RWPE1 (cell line): ENCODE results near the gene RAPGEF5.

Source experiments
- CTCF ChIA-PET: fragments of 350-600 bp; sonication (Branson Sonifier 250); formaldehyde crosslinking; extraction: SDS; loops from one replicate; lab custom pipeline; 2021; lab: Yijun Ruan, JAX
- POLR2A ChIA-PET: fragments of 400-600 bp; formaldehyde crosslinking; extraction: SDS; loops from one replicate; lab custom pipeline; 2020; ENCODE audit warnings: antibody characterized with exemption; ENCODE audit not compliant: low non-redundant PET; lab: Yijun Ruan, JAX
- DNase-seq: peaks from one replicate; pipeline ENCODE4 v3.0.0; 2012; ENCODE audit warnings: low spot score
- H3K27ac ChIP-seq: fragments of 450-650 bp; 2 replicates; pipeline ENCODE4 v1.5.1; 2017
- TF ChIP-seq, protein P1 (sequence below): fragments of 450-650 bp; conservative IDR thresholded peaks from 2 replicates; pipeline ENCODE4 v1.5.1; 2017; ENCODE audit warnings: low read depth, mild to moderate bottlenecking

RAPGEF5 gene

GRCh38 chr7:22207724-22208225 lies 149.2 kb downstream of the RAPGEF5 start:
- no peak for DNase-seq
- CTCF ChIA-PET, result no interaction called here
- POLR2A ChIA-PET, result no interaction called here
- no peak overlapping the region for H3K27ac ChIP-seq
- TF ChIP-seq, protein P1, sequence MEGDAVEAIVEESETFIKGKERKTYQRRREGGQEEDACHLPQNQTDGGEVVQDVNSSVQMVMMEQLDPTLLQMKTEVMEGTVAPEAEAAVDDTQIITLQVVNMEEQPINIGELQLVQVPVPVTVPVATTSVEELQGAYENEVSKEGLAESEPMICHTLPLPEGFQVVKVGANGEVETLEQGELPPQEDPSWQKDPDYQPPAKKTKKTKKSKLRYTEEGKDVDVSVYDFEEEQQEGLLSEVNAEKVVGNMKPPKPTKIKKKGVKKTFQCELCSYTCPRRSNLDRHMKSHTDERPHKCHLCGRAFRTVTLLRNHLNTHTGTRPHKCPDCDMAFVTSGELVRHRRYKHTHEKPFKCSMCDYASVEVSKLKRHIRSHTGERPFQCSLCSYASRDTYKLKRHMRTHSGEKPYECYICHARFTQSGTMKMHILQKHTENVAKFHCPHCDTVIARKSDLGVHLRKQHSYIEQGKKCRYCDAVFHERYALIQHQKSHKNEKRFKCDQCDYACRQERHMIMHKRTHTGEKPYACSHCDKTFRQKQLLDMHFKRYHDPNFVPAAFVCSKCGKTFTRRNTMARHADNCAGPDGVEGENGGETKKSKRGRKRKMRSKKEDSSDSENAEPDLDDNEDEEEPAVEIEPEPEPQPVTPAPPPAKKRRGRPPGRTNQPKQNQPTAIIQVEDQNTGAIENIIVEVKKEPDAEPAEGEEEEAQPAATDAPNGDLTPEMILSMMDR, result no peak

DNA sequence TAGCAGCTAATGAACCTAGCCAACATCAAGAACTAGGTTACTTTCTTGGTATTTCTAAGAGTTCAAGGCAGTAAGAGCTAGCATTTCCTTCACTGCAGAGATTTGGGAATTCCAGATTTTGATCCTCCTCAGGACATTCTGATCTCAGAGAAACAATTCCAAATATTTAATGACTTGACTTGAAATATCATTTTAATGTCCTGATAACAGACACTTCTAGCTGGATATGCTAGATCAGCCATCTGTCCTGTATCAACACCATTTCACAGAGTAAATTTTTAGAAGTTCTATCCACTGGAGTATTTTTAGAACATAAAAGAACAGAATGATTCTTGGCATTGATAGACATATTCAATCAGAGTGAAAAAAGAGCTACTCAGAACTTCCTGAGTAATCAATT lies 151.3 kb downstream of the RAPGEF5 start:
- no peak overlapping the region for H3K27ac ChIP-seq
- CTCF ChIA-PET, result interaction anchor here (0.6 to 0.8 kb wide), 3 partner anchors 65 to 192 kb away, joined by 3 to 4 read pairs (median 3); no protein-coding TSS in a partner anchor
- DNase-seq, result no peak
- POLR2A ChIA-PET, result interaction anchor here (1.2 kb wide), 1 partner anchor 20 kb away, joined by 3 read pairs; no protein-coding TSS in a partner anchor
- TF ChIP-seq, protein P1, result no peak

DNA sequence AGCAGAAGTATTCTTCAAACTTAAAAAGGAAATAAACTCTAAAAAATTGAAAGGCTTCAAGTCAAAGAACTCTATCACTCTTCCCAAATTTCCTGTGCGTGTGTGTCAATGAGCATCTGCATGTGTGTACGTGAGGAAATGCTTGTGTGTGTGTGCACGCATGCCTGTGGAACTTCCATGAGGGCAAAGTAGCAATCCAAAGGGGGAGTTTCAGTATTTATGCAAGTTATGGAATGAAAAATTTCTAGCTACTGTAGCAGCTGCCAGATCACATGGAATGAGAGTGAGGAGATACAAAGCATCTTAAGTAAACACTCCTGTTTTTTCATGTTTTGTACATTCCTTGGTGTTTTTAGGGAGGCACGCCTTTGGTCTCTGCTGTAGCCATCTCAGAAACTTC lies 152.6 kb downstream of the RAPGEF5 start:
- no peak overlapping the region for H3K27ac ChIP-seq
- ChIA-PET CTCF (interaction anchor here (0.7 kb wide), 1 partner anchor 11 kb away, joined by 4 read pairs; no protein-coding TSS in a partner anchor), POLR2A (no interaction called here)
- no peak for DNase-seq
- TF ChIP-seq, protein P1, result no peak

- ChIA-PET POLR2A (no interaction called here), CTCF (no interaction called here)
Observed at GRCh38 chr7:22202141-22202540, 154.8 kb downstream of the RAPGEF5 start.

DNA sequence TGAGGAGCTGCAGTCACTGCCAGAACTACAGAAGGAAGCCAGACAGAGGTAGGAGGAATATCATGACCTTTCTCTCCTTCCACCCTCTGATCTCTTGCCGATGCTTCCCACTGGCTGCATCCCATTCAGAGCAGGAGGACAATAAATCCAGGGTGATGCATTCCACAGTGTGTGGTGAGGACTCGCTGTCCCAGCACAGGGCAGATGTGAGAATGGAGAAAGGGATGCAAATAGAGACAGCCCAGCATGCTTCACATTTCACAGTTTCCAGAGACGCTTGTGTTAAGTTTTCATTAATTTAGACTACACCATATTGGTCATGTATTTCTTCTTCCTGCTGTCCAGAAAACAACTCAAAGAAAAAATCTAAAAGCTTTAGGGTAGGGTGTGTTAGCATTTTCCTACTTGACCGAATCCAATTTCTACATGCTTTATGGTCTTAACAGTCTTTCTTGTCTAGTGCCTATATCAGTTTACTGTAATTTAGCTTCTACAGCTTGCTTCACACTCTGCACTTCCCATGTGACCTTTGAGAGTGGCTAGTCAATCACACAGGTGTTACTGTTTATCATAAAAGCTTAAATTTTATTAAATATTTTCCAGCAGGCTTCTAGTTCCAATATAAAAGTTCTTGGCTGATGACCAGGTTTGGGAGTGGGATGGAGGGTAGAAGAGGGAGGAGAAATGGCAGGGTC lies 155.6 kb downstream of the RAPGEF5 start:
- TF ChIP-seq, protein P1, result no peak
- CTCF ChIA-PET, result no interaction called here

More at GRCh38 chr7:22202141-22202540, 154.8 kb downstream of the RAPGEF5 start:
- TF ChIP-seq, protein P1, result no peak
- no peak overlapping the region for H3K27ac ChIP-seq
- no peak for DNase-seq

GRCh38 chr7:22200777-22201176 lies 156.2 kb downstream of the RAPGEF5 start:
- CTCF ChIA-PET, result no interaction called here
- POLR2A ChIA-PET, result no interaction called here
- TF ChIP-seq, protein P1, result no peak
- no peak overlapping the region for H3K27ac ChIP-seq
- DNase-seq, result no peak

More for the DNA sequence above, 155.6 kb downstream of the RAPGEF5 start:
- no peak overlapping the region for H3K27ac ChIP-seq
- POLR2A ChIA-PET, result no interaction called here
- DNase-seq, result no peak
